ENCODE results near the gene TSGA10.
"Not testable (repeated sequence)": the region's sequence is repeated elsewhere in the genome, so short reads cannot be mapped to it uniquely, and the experiment has no call there.

Gene TSGA10

GRCh38 chr2:99027856-99028255 lies 126.9 kb downstream of the TSGA10 start:
- H3K4me1 ChIP-seq = no peaks in the 10 kb centered on the region
- intact Hi-C loops (cut with DNase I; ENCODE audit: low total_unique reads) = no loop called here
- TF ChIP-seq CTCF (IDR thresholded peaks at IDR 0.05) = no peak
- H3K9me3 ChIP-seq = no peaks in the 10 kb centered on the region
- no peak overlapping the region for H3K27ac ChIP-seq
- H3K27me3 ChIP-seq = no peaks in the 10 kb centered on the region
- no peak for DNase-seq
- no peak overlapping the region for H3K4me3 ChIP-seq
- no peaks in the 10 kb centered on the region for H3K36me3 ChIP-seq

DNA sequence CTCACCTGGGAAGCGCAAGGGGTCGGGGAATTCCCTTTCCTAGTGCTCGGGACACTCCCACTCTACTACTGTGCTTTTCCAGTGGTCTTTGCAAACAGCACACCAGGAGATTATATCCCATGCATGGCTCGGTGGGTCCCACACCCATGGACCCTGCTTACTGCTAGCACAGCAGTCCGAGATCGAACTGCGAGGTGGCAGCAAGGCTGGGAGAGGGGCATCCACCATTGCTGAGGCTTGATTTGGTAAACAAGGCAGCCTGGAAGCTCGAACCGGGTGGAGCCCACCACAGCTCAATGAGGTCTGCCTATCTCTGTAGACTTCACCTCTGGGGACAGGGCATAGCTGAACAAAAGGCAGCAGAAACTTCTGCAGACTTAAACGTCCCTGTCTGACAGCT lies 154.0 kb downstream of the TSGA10 start:
- Histone ChIP-seq H3K4me3 (no peak overlapping the region), H3K27ac (no peak overlapping the region), H3K4me1 (no peaks in the 10 kb centered on the region), H3K9me3 (peaks cover 0 to 7% (median 4%) of the 10 kb centered on the region in 3 donors), H3K36me3 (no peaks in the 10 kb centered on the region), H3K27me3 (no peaks in the 10 kb centered on the region)
- TF ChIP-seq CTCF (IDR thresholded peaks at IDR 0.05) = no peak
- intact Hi-C loops (cut with DNase I; ENCODE audit: low total_unique reads) = no loop called here
- DNase-seq = no peak

GRCh38 chr2:98988695-98989094 lies 166.0 kb downstream of the TSGA10 start:
- H3K36me3 ChIP-seq; H3K27me3 ChIP-seq; H3K27ac ChIP-seq; intact Hi-C loops (cut with DNase I; ENCODE audit: low total_unique reads); H3K4me1 ChIP-seq; H3K4me3 ChIP-seq; H3K9me3 ChIP-seq; DNase-seq: not testable (repeated sequence)

- no peaks in the 10 kb centered on the region for H3K27me3 ChIP-seq
- no peaks in the 10 kb centered on the region for H3K36me3 ChIP-seq
- H3K4me3 ChIP-seq = no peak overlapping the region
- no peak for DNase-seq
- no peak overlapping the region for H3K27ac ChIP-seq
- H3K9me3 ChIP-seq = no peaks in the 10 kb centered on the region
- intact Hi-C loops (cut with DNase I; ENCODE audit: low total_unique reads) = no loop called here
- TF ChIP-seq CTCF (IDR thresholded peaks at IDR 0.05) = no peak
- H3K4me1 ChIP-seq = no peaks in the 10 kb centered on the region
Observed at GRCh38 chr2:98985905-98986666, 168.7 kb downstream of the TSGA10 start.

- no peak overlapping the region for H3K27ac ChIP-seq
- H3K4me1 ChIP-seq = no peaks in the 10 kb centered on the region
- intact Hi-C loops (cut with DNase I; ENCODE audit: low total_unique reads) = no loop called here
- TF ChIP-seq CTCF (IDR thresholded peaks at IDR 0.05) = no peak
- H3K4me3 ChIP-seq = no peak overlapping the region
- H3K27me3 ChIP-seq = no peaks in the 10 kb centered on the region
- H3K36me3 ChIP-seq = no peaks in the 10 kb centered on the region
- no peak for DNase-seq
- peaks cover 2 to 16% (median 7%) of the 10 kb centered on the region in 3 donors for H3K9me3 ChIP-seq
Observed at GRCh38 chr2:98975611-98976010, 179.1 kb downstream of the TSGA10 start.

- no peaks in the 10 kb centered on the region for H3K27me3 ChIP-seq
- peaks cover 2 to 30% (median 7%) of the 10 kb centered on the region in 3 donors for H3K9me3 ChIP-seq
- intact Hi-C loops (cut with DNase I; ENCODE audit: low total_unique reads) = no loop called here
- no peak overlapping the region for H3K4me3 ChIP-seq
- no peak for DNase-seq
- no peaks in the 10 kb centered on the region for H3K36me3 ChIP-seq
- H3K27ac ChIP-seq = no peak overlapping the region
- no peak for TF ChIP-seq CTCF (IDR thresholded peaks at IDR 0.05)
- H3K4me1 ChIP-seq = no peaks in the 10 kb centered on the region
Observed at GRCh38 chr2:98972582-98973167, 182.1 kb downstream of the TSGA10 start.

Measured in tibial artery (tissue), 4 donors.